ENCODE data around the gene ARHGEF19. TPM values are rescaled to one million over a fixed set of nuclear protein-coding genes. Genes with fewer than 3 reads are reported as not detected.
A peak's percentile ranks its signal among the peaks of the same experiment; 100 is the strongest.

The ARHGEF19 gene
- total RNA-seq, 3 donors from 2014 or later (not counting 1 experiment from before 2014, with no cell fraction given) = 14.6 to 18.9 (median 15.8) TPM

GRCh38 chr1:16149146-16149545 is 63.3 kb downstream of the ARHGEF19 start:
- Mint-ChIP-seq H3K27ac (no peak overlapping the region), H3K9me3 (no peaks in the 10 kb centered on the region), H3K4me1 (peaks cover 13 to 25% of the 10 kb centered on the region in 2 donors), H3K27me3 (ENCODE audit: low read depth in 2 of 2) (peaks cover 0 to 13% of the 10 kb centered on the region in 2 donors), H3K4me3 (no peak overlapping the region), H3K36me3 (no peaks in the 10 kb centered on the region)
- intact Hi-C loops (cut with micrococcal nuclease) = no loop called here
- H3K27me3 ChIP-seq (ENCODE audit: control insufficient read depth, insufficient read depth, low read length) = peaks cover 25% of the 10 kb centered on the region
- TF ChIP-seq CTCF (IDR thresholded peaks at IDR 0.05) = no peak
- H3K4me3 ChIP-seq (ENCODE audit: low read length) = no peak overlapping the region
- H3K36me3 ChIP-seq (ENCODE audit: control insufficient read depth, insufficient read depth, low read length) = no peaks in the 10 kb centered on the region
- no peak for DNase-seq
- WGBS (ENCODE audit: insufficient coverage) = 92% methylated on average over 6 of the region's 7 CpGs
- no peaks in the 10 kb centered on the region for H3K9me3 ChIP-seq (ENCODE audit: control insufficient read depth, insufficient read depth, low read length)
- no peak for ATAC-seq
- no peak overlapping the region for H3K27ac ChIP-seq (ENCODE audit: low read length)
- H3K4me1 ChIP-seq (ENCODE audit: control insufficient read depth, insufficient read depth, low read length) = peaks cover 34% of the 10 kb centered on the region

- 95% methylated on average over 39 of the region's 39 CpGs for WGBS (ENCODE audit: insufficient coverage)
- Mint-ChIP-seq H3K4me3 (peak overlapping the region; percentile 15), H3K9me3 (no peaks in the 10 kb centered on the region)
Observed at GRCh38 chr1:16148329-16149092, 63.9 kb downstream of the ARHGEF19 start.

More at GRCh38 chr1:16148329-16149092, 63.9 kb downstream of the ARHGEF19 start:
- no peak overlapping the region for H3K27ac ChIP-seq (ENCODE audit: low read length)
- H3K4me1 ChIP-seq (ENCODE audit: control insufficient read depth, insufficient read depth, low read length) = peaks cover 27% of the 10 kb centered on the region
- intact Hi-C loops (cut with micrococcal nuclease) = no loop called here
- DNase-seq (no peak), ATAC-seq (no peak)
- peaks cover 0 to 11% of the 10 kb centered on the region in 2 donors for H3K27me3 Mint-ChIP-seq (ENCODE audit: low read depth in 2 of 2)
- peaks cover 13 to 22% of the 10 kb centered on the region in 2 donors for H3K4me1 Mint-ChIP-seq
- no peak overlapping the region for H3K27ac Mint-ChIP-seq
- peaks cover 19% of the 10 kb centered on the region for H3K27me3 ChIP-seq (ENCODE audit: control insufficient read depth, insufficient read depth, low read length)
- no peak overlapping the region for H3K4me3 ChIP-seq (ENCODE audit: low read length)
- H3K9me3 ChIP-seq (ENCODE audit: control insufficient read depth, insufficient read depth, low read length) = no peaks in the 10 kb centered on the region
- no peaks in the 10 kb centered on the region for H3K36me3 ChIP-seq (ENCODE audit: control insufficient read depth, insufficient read depth, low read length)
- no peaks in the 10 kb centered on the region for H3K36me3 Mint-ChIP-seq
- no peak for TF ChIP-seq CTCF (IDR thresholded peaks at IDR 0.05)

Other genes with a start within 250 kb of the ARHGEF19 start
- gene ZBTB17, start 236.6 kb downstream of the ARHGEF19 start, total RNA-seq = 100 to 1,000 TPM in 1 of 3 donors, 10 to 100 TPM in 2; 86.0 to 100 (median 86.9) TPM
- not detected for gene SRARP, start 208.4 kb downstream of the ARHGEF19 start, total RNA-seq
- gene HSPB7, start 194.6 kb downstream of the ARHGEF19 start, total RNA-seq = not detected
- under 1 TPM in 2 of 3 donors, not detected in 1; 0.16 to 0.33 TPM for gene CLCNKA, start 190.6 kb downstream of the ARHGEF19 start, total RNA-seq
- gene CLCNKB, start 168.9 kb downstream of the ARHGEF19 start, total RNA-seq = not detected
- gene FAM131C, start 139.0 kb downstream of the ARHGEF19 start, total RNA-seq = not detected
- gene EPHA2, start 56.6 kb downstream of the ARHGEF19 start, total RNA-seq = under 1 TPM in 1 of 3 donors, not detected in 2; 0.13 TPM
- gene CPLANE2, start 24.5 kb upstream of the ARHGEF19 start, total RNA-seq = 10 to 100 TPM in 1 of 3 donors, 1 to 10 TPM in 2; 7.6 to 10.8 (median 8.3) TPM
- gene FBXO42, start 139.8 kb upstream of the ARHGEF19 start, total RNA-seq = 10 to 100 TPM; 19.5 to 24.5 (median 24.1) TPM
- gene SZRD1, start 154.6 kb upstream of the ARHGEF19 start, total RNA-seq = 100 to 1,000 TPM; 170 to 187 (median 177) TPM
- gene SPATA21, start 224.8 kb upstream of the ARHGEF19 start, total RNA-seq = under 1 TPM; 0.35 to 0.55 (median 0.36) TPM
- 10 to 100 TPM; 62.1 to 73.1 (median 73.0) TPM for gene NECAP2, start 228.1 kb upstream of the ARHGEF19 start, total RNA-seq

Data from natural killer cell (primary cell).